Putamen (tissue), 1 donor: ENCODE data around the gene MYL5.
"Not testable (repeated sequence)": the region's sequence is repeated elsewhere in the genome, so short reads cannot be mapped to it uniquely, and the experiment has no call there.

Experiments used
- DNase-seq: peaks from one replicate; pipeline ENCODE4 v3.0.0-alpha.2; 2016; ENCODE audit warnings: low spot score

Gene MYL5

DNA sequence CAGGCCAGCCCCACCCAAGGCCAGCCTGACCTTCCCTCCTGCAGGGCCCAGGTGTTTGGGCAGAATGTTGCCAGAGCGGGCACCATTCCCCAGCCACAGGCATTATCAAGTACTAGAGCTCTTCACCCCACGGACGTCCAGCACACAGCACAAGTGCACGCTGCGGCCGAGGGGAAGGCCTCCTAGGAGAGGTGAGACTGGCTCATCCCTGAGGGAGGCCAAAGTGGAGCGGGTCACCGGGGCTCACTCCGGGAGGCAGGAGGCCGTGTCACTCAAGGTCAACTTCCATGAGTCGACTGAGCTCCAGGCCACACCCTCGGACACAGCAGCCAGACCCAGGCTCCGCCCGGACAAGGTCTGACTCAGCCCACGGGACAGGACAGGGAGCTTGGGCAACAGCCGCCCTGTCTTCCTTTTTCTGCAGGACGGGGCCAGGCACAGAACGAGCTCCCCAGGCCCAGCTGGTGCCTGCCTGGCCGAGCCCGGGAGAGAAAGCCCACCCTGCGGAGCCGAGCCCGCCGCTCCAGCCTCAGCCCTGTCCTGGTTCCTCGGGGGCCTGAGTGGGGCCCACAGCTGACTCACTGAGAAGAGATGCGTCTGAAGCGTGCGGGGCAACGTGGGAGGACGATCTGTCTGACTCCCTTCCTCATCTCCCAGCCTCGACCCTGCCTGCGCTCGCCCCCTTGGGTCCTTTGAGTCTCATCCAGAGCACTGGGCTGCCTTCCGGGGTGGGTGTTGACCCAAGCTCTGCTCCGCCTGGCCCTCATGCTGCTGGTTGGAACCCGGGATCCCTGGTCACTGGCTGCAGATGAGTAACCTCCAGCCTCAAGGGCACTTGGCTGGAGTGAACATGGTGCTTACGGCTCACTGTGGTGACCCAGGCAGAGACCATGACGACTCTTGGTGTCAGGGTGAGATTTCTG lies 13.0 kb downstream of the MYL5 start:
- DNase-seq: no peak

DNA sequence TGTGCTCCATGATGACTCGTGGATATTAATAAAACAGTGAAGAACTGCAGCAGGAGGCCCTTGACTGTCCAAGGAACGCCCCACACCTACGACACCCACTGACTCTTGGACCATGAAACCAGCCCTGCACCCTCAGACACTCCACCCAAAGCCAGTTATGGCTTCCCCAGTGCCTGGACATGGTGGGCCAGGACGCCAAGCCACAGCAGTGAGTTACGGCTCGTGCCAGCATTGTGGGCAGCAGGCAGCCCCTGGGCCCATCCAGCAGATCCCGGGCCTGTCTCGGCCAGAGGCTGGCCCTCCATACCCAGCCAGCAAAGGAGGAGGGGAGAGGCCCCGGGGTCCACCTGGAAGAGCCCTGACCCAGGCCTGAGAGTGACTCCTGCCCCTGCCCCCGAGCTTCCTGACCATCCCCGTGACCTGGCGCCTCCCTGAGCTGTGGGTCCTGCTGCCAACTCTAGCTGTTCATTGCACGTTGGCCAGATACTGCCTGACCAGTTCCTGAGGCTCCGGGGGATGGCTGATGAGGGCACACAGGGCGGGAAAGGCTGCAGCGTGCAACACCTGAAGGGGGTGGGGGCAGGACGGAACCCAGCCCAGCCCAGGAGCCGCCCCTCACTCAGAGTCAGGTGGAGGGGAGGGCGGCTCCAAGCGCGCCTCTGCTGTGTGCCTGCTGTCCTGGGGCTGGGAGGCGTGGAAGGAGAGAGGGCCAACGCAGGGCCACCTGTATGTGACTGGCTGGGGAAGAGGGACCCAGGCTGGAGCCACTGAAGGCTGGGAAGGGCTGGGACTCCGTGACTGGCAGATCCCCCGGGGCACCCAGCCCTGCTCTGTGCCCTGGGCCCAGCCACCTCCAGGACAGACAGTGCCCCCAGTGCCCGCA lies 13.9 kb downstream of the MYL5 start:
- DNase-seq: no peak

DNA sequence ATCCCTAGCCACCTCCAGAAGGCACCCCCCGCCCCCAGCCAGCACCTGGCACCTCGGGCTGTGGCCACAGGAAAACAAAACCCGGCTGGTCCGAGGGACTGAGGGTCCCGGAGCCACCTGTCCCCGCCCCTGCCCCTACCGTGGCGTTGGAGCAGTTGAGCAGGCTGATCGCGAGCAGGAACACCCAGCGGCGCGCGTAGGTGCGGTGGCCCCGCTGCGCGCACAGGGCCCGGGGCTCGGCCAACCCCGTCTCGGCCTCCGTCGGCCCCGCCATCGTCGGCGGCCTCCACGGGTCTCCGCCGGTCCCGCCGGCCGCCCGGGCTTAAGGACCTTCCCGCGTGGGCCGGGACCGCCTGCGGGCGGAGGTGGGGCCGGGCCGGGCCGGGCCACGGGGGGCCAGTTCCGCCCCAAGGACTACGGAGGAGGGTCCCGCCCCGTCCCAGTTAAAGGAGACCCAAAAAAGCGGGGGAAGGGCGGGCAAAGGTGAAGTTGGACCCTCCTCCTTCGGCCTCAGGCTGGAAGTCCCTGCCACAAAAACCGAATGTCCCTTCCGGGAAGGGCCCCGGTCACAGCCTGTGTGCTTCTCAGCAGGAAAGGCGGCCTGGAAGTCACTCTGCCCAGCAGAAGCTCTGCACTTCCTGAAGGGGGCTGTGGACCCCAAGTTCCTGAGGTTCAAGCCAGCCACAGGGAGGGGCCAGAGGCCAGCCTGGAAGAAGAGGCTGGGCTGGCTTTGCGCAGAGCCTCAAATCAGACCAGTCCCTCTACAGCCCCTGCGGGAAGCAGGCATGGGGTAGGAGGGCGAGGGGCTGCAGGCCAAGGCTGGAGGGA lies 14.7 kb downstream of the MYL5 start, which contains the start of gene SLC49A3:
Gene SLC49A3, minus strand, starts transcription at position 298 of the 828 bp plus-strand sequence. Its CDS starts 24 bp downstream, at position 274.
- no peak for DNase-seq

DNA sequence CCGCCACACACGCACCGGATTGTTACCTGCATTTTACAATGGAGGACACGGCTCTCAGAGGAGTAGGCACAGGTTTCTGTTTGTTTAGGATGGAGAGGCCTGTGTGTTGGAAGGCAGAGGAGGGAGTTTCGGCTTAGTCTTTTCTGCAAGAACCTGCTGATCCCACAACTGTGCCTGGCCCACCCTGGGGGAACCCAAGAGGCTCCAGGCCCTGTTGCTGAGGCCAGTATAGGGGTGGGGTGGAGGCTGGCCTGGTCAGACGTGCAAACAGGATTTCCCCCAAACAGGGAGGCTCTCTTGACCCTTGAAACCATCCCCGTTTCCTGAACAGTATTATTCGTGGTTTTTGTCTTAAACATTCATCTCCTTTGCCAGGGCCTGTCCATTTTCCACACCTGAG lies 15.4 kb downstream of the MYL5 start:
- no peak for DNase-seq

DNA sequence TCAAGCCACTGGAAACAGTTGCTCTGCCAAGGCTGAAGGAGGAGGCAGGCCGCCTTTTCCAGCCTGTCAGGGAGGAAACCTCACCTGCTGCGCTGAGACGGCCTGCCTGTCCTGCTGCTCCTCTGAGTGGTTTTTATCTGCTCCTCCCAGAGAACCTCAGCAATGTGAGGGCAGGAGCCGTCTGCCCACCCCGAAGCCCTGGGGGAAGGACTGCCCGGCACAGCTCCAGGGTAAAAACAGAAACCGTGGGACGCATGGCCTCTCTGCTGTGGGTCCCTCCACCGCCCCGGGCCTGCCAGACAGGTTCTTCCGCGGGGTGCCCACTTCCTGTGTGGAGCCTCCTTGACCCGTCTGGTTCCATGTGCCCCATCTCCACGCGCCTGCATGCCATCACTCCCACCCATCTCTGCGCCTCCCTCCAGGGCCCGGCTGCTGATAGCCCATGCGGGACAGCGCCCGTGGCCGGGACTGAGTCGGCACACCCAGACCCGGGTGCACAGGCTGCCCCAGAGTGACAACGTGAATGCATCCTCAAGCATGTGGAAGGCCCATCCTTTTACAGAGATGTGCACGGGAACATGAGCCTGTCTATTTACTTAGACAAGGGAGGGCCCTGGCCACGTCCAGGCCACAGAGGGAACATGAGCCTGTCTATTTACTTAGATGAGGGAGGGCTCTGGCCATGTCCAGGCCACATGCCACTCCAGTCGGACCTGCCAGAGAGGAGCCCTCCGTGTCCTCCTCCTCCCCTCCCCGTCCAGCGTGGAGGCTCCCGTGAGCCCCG lies 18.6 kb downstream of the MYL5 start:
- no peak for DNase-seq

DNA sequence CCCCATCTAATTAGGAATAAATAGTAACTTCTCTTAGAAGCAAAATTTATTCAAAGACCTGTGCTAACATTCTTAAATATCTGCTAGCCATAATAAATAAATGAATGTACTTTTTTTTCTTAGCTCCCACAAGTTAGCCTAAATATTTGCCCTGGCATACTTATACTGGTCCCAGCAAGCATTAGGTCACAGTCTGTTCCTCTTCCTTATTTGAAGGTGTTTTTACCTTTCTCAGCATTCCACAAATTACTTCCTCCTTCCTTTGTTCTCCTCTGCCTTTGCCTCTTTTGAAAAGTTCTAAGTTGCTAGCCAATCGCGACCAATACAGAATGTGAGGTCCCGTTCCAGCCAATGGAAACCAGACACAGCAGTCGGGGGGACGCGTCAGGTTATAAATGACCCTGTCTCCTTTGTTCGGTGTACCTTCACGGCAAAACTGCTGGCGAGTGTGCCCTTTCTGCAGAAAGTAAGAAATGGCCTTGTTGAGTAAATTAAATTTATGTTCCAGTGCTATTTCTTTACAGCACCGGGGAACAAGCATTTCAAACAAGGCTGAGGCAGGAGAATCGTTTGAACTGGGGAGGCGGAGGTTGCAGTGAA lies 20.1 kb downstream of the MYL5 start:
- DNase-seq: not testable (repeated sequence)

DNA sequence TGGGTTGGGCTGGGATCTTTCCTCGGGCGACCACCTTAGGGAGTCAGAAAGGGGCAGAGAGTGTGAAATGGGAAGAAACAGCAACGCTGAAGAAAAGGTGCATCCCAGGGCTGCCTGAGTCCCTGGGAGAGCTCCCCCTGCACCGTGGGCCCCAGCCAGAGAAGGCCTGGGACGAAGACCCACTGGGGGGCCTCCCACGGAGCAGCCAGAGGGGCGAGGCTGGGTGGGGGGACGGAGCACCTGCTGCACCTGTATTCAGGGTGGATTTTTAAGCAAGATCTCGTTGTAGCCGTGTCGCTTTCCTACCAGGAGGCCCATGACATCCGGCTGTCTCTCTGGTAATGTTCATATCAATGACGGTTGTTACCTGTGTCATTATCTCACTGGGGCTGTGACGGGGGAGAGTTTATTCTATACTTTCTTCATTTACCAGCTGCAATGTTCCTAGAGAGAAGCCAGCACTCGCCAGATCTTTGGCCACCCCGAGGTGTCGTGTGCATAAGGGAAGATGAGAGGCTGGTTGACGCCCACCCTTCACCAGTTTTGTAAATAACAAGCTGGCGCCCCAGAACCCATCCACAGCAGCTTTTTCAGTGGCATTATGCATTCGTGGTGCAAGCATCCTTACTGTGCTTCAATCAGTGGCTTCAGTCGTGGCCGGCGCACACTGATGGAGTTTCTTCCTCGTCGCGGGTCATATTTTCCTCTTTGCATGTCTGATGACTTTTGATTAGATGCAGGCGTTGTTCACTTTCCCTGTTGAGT lies 25.7 kb downstream of the MYL5 start:
- DNase-seq: no peak

DNA sequence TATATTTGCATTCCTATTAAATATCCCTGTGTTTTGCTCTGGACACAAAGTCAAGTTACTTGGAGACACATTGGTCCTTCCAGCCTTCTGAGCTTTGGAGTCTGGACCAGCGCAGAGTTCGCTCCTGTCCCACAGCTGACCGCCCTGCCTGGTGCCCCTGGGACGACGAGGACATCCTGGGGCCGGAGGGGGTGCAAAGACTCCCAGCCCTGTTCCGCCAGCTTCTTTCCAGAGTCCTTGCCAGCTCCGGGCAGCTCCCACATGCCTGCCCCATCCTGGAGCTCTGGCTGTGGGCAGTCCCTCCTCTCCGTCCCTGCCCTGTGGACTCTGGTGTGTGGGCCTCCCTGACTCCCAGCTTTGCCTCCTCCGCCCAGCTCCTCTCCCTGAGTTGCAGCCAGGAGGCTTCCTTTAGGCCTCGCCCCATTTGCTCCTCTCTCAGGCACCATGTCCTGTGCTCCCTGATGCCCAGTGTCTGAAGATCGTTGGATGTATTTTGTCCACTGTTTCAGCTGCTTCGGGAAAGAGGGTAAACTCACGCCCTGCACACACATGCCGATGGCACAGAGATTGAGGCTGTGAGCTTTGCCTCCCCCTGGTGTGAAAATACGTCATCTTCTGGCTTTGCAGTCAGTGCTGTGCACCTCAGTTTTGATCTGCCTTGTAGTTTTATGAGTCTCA lies 26.4 kb downstream of the MYL5 start:
- DNase-seq: no peak

DNA sequence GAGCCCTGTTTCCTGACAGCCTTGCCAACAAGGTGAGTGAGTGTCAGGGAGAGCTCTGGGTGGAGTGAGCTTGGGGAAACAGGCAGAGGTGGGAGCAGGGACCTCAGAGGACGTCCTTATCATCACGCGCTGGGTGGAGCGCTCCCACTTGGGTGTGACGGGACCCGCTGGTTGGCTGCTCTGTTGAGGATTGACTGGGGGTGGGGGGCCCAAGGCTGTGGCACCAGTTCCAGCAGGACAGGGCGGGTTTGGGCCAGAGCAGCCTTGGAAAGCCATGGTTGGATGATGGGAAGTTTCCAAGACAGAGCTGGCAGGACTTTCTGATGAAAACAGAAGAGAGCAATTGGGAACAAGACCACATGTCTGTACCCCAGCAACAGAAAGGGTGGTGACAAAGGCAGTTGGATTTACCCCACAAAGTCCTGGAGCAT lies 28.3 kb downstream of the MYL5 start:
- no peak for DNase-seq

DNA sequence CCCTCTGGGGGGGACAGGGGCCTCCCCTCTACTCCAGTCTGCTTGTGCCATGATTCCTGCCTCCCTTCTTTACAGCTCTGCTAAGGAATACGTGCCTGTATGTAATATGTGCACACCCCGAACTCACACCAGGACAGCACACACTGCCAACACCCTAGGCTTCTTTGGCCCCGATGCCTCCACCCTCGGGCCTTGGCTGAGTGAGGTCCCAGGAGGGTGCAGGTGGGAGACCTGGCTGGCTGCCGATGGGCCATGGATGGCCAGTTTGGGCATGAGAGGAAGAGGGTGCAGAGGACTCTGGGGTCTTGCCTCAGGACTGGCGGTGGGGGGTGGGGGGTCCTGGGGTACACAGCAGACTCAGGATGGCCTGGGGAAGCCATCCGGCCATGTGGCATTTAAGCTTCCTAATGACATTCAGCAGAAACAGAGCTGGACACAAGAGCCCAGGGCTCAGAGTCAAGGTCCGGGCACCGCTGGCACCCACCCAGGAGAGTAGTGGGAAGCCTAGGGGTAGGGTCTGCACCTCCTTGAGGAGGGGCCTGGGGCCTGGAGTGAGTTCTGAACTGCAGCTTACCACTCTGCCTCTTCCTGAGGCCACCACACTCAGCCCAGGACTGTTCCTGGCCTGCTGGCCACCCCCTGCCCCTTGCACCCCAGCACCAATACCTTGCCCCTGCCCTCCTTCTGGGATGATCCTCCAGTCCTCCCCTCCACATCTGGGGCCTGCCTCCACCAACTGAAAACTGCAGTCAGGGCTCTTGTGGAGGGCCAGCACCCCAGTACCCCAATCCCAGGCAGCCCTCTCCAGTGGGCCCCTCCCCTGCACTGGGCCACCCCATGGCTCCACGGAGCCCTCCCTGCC lies 29.2 kb downstream of the MYL5 start:
- no peak for DNase-seq

DNA sequence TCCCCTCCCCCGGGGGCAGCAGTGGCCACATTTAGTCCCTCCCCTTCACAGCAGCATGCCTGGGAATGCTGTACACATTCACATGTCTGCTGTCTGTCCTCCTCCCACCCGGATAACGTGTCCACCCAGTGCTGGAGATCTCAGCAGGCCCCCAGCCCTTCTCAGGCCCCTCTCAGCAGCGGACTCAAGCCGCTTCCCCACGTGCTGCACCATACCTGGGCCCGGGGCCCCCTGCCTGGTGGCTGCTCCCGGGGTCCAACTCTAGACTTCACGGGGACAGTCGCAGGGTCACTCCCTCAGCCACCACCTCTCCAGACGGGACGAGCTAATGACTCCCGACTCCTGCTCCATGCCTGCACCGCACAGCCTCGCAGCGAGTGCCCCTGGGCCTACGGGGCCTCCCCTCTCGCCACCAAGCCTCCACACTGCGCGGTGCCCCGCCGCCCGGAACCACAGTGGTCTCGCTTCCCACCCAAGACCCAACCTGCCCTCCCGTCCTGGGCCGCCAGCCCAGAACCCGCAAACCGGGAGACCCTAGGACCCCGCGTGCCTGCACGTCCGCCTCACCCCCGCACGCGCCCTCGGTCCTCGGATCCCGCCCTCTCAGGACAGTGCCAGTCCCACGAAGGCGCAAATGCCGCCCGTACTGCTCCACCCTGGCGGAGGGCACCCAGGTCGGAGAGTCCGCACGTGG lies 30.0 kb downstream of the MYL5 start:
- DNase-seq: no peak

DNA sequence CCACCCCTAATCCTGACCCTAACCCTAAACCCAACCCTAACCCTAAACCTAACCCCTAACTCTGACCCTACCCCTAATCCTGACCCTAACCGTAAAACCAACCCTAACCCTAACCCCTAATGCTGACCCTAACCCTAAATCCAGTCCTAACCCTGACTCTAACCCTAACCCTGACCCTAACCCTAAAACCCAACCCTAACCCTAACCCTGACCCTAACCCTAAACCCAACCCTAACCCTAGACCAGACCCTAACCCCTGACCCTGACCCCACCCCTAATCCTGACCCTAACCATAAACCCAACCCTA lies 30.6 kb downstream of the MYL5 start:
- no peak for DNase-seq

DNA sequence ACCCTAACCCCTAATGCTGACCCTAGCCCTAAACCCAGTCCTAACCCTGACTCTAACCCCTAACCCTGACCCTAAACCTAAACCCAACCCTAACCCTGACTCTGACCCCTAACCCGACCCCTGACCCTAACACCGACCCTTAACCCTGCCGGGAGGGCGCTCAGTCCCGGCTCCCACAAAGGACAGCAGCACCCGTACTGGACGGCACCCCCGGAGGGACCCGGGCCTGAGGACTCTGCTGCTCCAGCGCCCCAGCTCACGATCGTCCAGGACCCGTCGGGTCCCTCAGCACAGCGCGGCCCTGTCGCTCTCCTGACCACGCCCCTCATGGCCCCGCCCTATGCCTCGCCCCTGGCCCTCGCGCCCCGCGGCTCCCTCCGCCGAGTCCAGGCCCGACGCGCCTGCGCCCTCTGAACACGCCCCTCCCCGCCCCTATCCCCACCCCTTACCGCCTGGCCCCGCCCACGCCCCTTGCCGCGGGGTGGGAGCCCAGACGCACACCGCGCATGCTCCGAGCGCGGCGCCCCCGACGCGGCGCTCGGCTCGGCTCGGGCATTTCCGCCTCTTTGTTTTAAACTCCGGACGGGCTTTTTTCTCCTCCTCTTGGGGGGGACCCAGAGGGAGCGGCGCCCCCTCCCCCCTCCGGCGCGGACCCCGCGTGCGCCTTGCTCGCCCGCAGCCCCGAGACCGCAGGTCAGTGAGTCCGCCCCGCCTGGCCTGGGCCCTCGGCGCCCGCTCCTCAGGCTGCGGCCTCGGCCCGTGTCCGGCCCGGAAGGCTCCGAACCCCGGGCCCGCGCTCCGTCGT lies 31.1 kb downstream of the MYL5 start, which contains the start of gene PCGF3:
Gene PCGF3, plus strand, starts transcription at position 555 of the 805 bp plus-strand sequence. CDS start 27,849 bp downstream, outside the sequence.
- DNase-seq: peak; percentile 95

DNA sequence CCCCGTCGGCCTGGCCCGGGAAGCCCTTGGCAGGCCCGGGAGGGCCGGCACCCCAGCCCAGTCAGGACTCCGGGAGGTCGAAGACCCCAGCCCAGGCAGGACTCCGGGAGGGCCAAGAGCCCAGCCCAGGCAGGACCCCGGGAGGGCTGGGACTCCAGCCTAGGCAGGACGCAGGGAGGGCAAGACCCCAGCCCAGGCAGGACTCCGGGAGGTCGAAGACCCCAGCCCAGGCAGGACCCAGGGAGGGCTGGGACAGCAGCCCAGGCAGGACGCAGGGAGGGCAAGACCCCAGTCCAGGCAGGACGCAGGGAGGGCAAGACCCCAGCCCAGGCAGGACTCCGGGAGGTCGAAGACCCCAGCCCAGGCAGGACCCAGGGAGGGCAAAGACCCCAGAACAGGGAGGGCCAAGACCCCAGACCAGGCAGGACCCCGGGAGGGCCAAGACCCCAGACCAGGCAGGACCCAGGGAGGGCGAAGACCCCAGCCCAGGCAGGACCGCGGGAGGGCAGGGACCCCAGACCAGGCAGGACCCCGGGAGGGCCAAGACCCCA lies 31.8 kb downstream of the MYL5 start:
- not testable (repeated sequence) for DNase-seq

DNA sequence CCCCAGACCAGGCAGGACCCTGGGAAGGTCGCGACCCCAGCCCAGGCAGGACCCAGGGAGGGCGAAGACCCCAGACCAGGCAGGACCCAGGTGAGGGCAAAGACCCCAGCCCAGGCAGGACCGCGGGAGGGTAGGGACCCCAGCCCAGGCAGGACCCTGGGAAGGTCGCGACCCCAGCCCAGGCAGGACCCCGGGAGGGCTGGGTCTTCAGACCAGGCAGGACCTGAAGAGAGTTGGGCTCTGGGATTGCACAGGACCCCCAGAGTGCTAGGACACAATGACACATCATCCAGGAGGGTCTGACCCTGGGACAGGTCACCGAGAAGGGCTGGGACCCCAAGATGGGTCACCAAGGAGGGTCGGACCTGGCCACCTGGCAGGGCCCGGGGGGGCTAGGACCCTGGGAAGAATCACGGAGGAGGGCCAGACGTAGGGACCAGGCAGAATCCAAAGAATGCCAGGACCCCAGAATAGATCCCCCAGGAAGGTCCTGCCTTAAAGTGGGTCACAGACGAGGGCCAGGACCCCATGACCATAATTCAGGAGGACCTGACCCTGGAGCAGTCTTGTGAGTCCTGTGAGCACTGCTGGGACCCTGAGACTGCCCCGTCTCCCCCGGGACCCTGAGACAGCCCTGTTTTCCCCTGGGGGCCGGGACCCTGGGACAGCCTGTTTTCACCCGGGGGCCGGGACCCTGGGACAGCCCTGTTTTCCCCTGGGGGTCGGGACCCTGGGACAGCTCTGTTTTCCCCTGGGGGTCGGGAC lies 32.7 kb downstream of the MYL5 start:
- DNase-seq: no peak
